OCI-LY7 (cell line): ENCODE data around the gene SNTN. TPM values are rescaled to one million over a fixed set of nuclear protein-coding genes. Genes with fewer than 3 reads are reported as not detected.

ENCODE experiments used
- BruUV-seq: library from RNA; stranded (reverse); fragments of 400-500 nt; replicated peaks from 2 replicates; lab custom pipeline; 2021; lab: Mats Ljungman, UMichigan
- CTCF ChIA-PET: fragments of 300-600 bp; sonication (Branson Sonifier 250); formaldehyde crosslinking; loops from one replicate; lab custom pipeline; 2022; ENCODE audit warnings: antibody characterized with exemption; ENCODE audit not compliant: unreplicated experiment; lab: Charles Lee
- POLR2A ChIA-PET: fragments of 300-600 bp; sonication (Branson Sonifier 250); formaldehyde crosslinking; loops from one replicate; lab custom pipeline; 2022; ENCODE audit warnings: antibody characterized with exemption; lab: Charles Lee
- DNase-seq: peaks from one replicate; pipeline ENCODE4 v3.0.0-alpha.2; 2015; ENCODE audit warnings: low spot score
- H2AFZ ChIP-seq: fragments of 200-600 bp; sonication (generic), shearing (Covaris generic); 2 replicates; pipeline ENCODE4 v1.6.1; 2014; ENCODE audit warnings: mild to moderate bottlenecking, antibody characterized with exemption, low read length, moderate library complexity
- H3K27ac ChIP-seq: fragments of 200-600 bp; sonication (generic); 2 replicates; pipeline ENCODE4 v1.5.1; 2014; ENCODE audit warnings: mixed run types, low read depth, mild to moderate bottlenecking, moderate library complexity, low read length, inconsistent platforms; ENCODE audit not compliant: poor library complexity, severe bottlenecking
- H3K36me3 ChIP-seq: fragments of 200-600 bp; sonication (generic); 2 replicates; pipeline ENCODE4 v1.6.1; 2014; ENCODE audit warnings: mild to moderate bottlenecking, antibody characterized with exemption, low read length, moderate library complexity, mixed read lengths; ENCODE audit not compliant: insufficient read depth
- H3K4me1 ChIP-seq: fragments of 200-600 bp; sonication (generic); 2 replicates; pipeline ENCODE4 v1.5.1; 2014; ENCODE audit warnings: mild to moderate bottlenecking, low read length; ENCODE audit not compliant: insufficient read depth, poor library complexity, severe bottlenecking
- H3K4me2 ChIP-seq: fragments of 200-600 bp; sonication (generic); 2 replicates; pipeline ENCODE4 v1.6.1; 2014; ENCODE audit warnings: mild to moderate bottlenecking, low read length
- H3K4me3 ChIP-seq: fragments of 200-600 bp; sonication (generic); 2 replicates; pipeline ENCODE4 v1.5.1; 2014; ENCODE audit warnings: mild to moderate bottlenecking, low read depth, low read length; ENCODE audit not compliant: poor library complexity, severe bottlenecking
- H3K79me2 ChIP-seq: fragments of 200-600 bp; sonication (generic); 2 replicates; pipeline ENCODE4 v1.6.1; 2016; ENCODE audit warnings: low read depth, mild to moderate bottlenecking, low read length, moderate library complexity, mixed read lengths; ENCODE audit not compliant: insufficient read depth
- H3K9me2 ChIP-seq: fragments of 200-600 bp; sonication (generic); 2 replicates; pipeline ENCODE4 v1.6.1; 2016; ENCODE audit warnings: mild to moderate bottlenecking, low read length, mixed read lengths; ENCODE audit not compliant: insufficient read depth
- H3K9me3 ChIP-seq: fragments of 200-600 bp; sonication (generic); 2 replicates; pipeline ENCODE4 v1.6.1; 2014; ENCODE audit warnings: mild to moderate bottlenecking, mixed run types, low read length, mixed read lengths
- H4K20me1 ChIP-seq: fragments of 200-600 bp; sonication (generic); 2 replicates; pipeline ENCODE4 v1.6.1; 2014; ENCODE audit warnings: mild to moderate bottlenecking, antibody characterized with exemption, low read length, moderate library complexity, mixed read lengths; ENCODE audit not compliant: insufficient read depth
- CTCF ChIP-seq: fragments of 200-600 bp; sonication (generic); conservative IDR thresholded peaks from 2 replicates; pipeline ENCODE4 v1.5.1; 2014; ENCODE audit warnings: mild to moderate bottlenecking, antibody characterized with exemption, low read length, moderate library complexity, mixed read lengths
- EZH2phosphoT487 ChIP-seq: fragments of 200-600 bp; sonication (generic); IDR thresholded peaks from 2 replicates; pipeline ENCODE4 v1.6.1; 2018; ENCODE audit warnings: low read depth, borderline replicate concordance, mild to moderate bottlenecking, mixed run types, antibody characterized with exemption, low read length, moderate library complexity, mixed read lengths
- intact Hi-C: fragments of 100-400 bp; cut with micrococcal nuclease; formaldehyde crosslinking; loops from one replicate; pipeline ENCODE4 v1.10.0; 2022; ENCODE audit not compliant: unreplicated experiment
- total RNA-seq, 2 experiments: library from RNA; depleted of rRNA in 1 of 2; stranded (reverse); fragments of >200 nt in 1 of 2; shearing (Covaris generic) in 1 of 2; gene quantifications; 2 replicates each; pipeline ENCODE4 v1.2.3, GENCODE V29; 2014 to 2022

The SNTN gene
- total RNA-seq, 2 experiments from 2014 or later, result not detected

GRCh38 chr3:63705092-63705645, 52.7 kb downstream of the SNTN start:
- BruUV-seq, result no TSS peak
- H3K9me2 ChIP-seq, result no peaks in the 10 kb centered on the region
- no peak overlapping the region for H2AFZ ChIP-seq
- no peaks in the 10 kb centered on the region for H3K9me3 ChIP-seq
- intact Hi-C loops, result no loop called here
- H3K4me1 ChIP-seq, result no peaks in the 10 kb centered on the region
- DNase-seq, result no peak
- no peaks in the 10 kb centered on the region for H4K20me1 ChIP-seq
- no peak overlapping the region for H3K27ac ChIP-seq
- ChIA-PET POLR2A (no interaction called here), CTCF (no interaction called here)
- H3K4me3 ChIP-seq, result no peak overlapping the region
- no peaks in the 10 kb centered on the region for H3K36me3 ChIP-seq
- TF ChIP-seq CTCF (no peak), EZH2phosphoT487 (no peak)
- H3K4me2 ChIP-seq, result no peak overlapping the region
- no peaks in the 10 kb centered on the region for H3K79me2 ChIP-seq

DNA sequence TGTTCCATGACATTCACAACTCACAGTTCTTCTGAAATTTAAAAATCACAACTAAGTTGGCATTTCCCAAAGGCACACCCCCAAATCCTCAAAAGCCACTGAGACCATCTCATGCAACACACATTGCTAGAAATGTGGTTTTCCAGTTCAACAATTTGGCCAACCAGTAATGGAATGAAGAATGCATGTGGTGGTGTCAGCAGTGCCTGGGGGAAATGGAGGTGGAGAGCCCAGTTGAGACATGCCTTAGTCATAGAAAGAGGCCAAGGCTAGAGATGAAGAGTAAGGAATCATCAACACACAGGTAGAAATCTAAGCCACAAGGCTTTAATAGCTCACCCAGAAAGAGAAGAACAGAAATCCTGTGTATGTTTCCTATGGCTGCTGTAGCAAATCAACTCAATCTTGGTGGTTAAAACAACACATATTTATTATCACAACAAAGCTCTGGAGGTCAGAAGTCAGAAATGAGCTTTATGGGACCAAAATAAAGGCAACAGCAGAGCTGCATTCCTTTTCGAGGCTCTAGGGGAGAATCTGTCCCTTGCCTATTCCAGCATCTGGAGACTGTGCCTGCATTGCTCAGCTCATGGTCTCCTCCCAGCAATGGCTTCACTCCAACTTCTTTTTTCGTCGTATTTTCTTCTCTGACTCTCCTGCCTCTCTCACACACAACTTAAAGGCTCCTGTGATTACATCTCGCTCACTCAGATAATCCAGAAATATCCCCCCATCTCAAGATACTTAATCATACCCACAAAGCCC, 54.0 kb downstream of the SNTN start:
- no peaks in the 10 kb centered on the region for H4K20me1 ChIP-seq
- H3K4me2 ChIP-seq, result no peak overlapping the region
- intact Hi-C loops, result no loop called here
- no peaks in the 10 kb centered on the region for H3K36me3 ChIP-seq
- no peak overlapping the region for H3K4me3 ChIP-seq
- no peaks in the 10 kb centered on the region for H3K79me2 ChIP-seq
- DNase-seq, result no peak
- ChIA-PET CTCF (no interaction called here), POLR2A (no interaction called here)
- H3K4me1 ChIP-seq, result no peaks in the 10 kb centered on the region
- H3K9me3 ChIP-seq, result no peaks in the 10 kb centered on the region
- no peak overlapping the region for H3K27ac ChIP-seq
- H2AFZ ChIP-seq, result no peak overlapping the region
- no peaks in the 10 kb centered on the region for H3K9me2 ChIP-seq
- BruUV-seq, result no TSS peak
- TF ChIP-seq EZH2phosphoT487, result no peak
- TF ChIP-seq CTCF, result no peak

DNA sequence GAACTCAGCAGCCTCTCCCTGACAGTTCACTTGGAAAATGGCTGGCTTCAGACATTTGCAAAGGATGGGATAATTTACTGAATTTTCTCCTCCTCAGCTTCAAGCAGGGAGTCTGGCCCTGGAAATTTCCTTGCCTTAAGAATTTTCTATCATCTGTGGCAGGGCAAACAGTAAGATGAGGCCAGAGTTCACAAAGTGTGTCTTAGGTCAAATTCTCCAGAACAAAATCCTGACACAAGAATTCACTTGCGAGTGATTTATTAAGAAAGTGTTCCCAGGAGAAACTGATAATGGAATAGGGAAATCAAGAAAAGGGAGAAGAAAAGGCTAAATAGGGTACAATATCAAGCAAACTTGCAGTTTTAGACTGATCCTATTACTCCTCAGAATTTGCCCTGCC, 55.3 kb downstream of the SNTN start:
- CTCF ChIA-PET, result no interaction called here
- no peak overlapping the region for H3K27ac ChIP-seq
- no peaks in the 10 kb centered on the region for H3K9me3 ChIP-seq
- H3K4me3 ChIP-seq, result no peak overlapping the region
- intact Hi-C loops, result no loop called here
- H3K79me2 ChIP-seq, result no peaks in the 10 kb centered on the region
- H3K4me1 ChIP-seq, result no peaks in the 10 kb centered on the region
- H3K36me3 ChIP-seq, result no peaks in the 10 kb centered on the region
- POLR2A ChIA-PET, result no interaction called here
- BruUV-seq, result no TSS peak
- no peaks in the 10 kb centered on the region for H4K20me1 ChIP-seq
- H3K4me2 ChIP-seq, result no peak overlapping the region
- DNase-seq, result no peak
- no peak overlapping the region for H2AFZ ChIP-seq
- no peaks in the 10 kb centered on the region for H3K9me2 ChIP-seq
- no peak for TF ChIP-seq CTCF
- no peak for TF ChIP-seq EZH2phosphoT487
